ENCODE data around the gene LGR6. TPM values are rescaled to one million over a fixed set of nuclear protein-coding genes. Genes with fewer than 3 reads are reported as not detected.
"Not testable (repeated sequence)": the region's sequence is repeated elsewhere in the genome, so short reads cannot be mapped to it uniquely, and the experiment has no call there.

Gene LGR6
- polyA plus RNA-seq, 4 donors, result 0.27 to 1.0 (median 0.28) TPM; not detected in 1

DNA sequence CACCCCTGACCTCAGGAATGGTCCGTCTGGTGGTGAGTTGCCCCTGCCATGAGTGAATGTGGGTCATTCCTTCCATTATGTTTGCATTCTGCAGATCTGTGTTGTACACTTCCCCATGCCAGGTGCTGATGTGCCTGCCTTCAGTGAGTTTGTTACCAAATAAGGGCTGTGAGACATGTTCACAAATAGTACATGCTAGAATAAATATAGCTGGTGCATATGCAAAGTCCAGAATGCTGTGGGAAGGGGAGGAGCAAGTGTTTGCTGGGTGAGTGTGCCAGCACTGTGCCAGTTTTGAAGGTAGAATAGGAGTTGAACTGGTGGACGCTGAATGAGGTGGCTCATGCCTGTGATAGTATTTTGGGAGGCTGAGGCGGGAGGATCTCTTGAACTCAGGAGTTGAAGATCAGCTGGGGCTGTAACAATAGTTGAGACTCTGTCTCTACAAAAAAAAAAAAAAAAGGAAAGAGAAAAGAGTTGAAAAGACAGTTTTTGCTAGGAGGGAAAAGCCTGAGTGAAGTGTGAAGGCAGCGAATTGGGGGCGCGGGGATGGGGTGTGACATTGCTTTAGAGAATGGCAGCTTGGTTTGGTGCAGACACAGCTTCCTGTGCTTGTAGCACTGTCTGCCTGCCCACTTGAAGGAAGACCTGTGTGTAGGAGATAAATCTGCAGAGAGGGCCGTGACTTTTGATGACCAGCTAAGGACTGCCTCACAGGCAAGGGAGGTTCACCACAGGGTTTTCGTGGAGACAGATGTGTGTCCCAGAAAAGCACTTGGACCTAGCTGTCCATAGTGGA is 61.1 kb downstream of the LGR6 start:
- Histone ChIP-seq H3K9me3 (ENCODE audit: control insufficient read depth in 2 of 2, insufficient read depth in 1 of 2, low read depth in 1 of 2, low read length in 1 of 2) (no peaks in the 10 kb centered on the region), H3K36me3 (ENCODE audit: control insufficient read depth in 3 of 3, insufficient read depth in 2 of 3, low read depth in 1 of 3, low read length in 3 of 3) (no peaks in the 10 kb centered on the region), H3K27ac (ENCODE audit: low read depth in 1 of 3, low read length in 2 of 3) (no peak overlapping the region), H3K4me3 (ENCODE audit: low read depth in 1 of 3, low read length in 3 of 3) (no peak overlapping the region), H3K27me3 (ENCODE audit: control insufficient read depth in 3 of 3, insufficient read depth in 3 of 3, low read length in 3 of 3) (peaks cover 0 to 21% (median 0%) of the 10 kb centered on the region in 3 donors), H3K4me1 (ENCODE audit: control insufficient read depth in 3 of 3, insufficient read depth in 2 of 3, low read depth in 1 of 3, low read length in 2 of 3) (no peaks in the 10 kb centered on the region)
- DNase-seq (no peak), FAIRE-seq (no peak)
- WGBS, 3 donors, result 80 to 83% (median 81%) methylated on average over 8 of the region's 8 CpGs

DNA sequence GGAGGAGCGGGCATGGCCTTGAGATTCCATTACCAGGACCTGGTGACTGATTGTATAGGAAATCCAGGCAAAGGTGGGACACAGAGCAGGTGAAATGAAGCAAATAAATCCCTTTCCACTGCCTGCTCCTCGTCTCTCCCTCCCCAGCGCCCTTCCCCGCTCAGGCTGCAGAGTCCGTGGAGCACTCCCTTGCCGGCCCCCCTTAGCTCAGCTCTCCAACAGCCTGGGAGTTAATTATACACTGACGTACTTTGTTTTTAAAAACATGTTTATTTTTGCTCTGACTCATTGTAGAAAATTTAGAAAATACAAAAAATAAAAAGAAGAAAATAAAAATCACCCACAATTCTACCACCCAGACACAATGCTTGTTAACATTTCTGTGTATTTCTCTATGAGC is 61.7 kb downstream of the LGR6 start:
- DNase-seq (no peak), FAIRE-seq (no peak)
- Histone ChIP-seq H3K9me3 (ENCODE audit: control insufficient read depth in 2 of 2, insufficient read depth in 1 of 2, low read depth in 1 of 2, low read length in 1 of 2) (no peaks in the 10 kb centered on the region), H3K27ac (ENCODE audit: low read depth in 1 of 3, low read length in 2 of 3) (no peak overlapping the region), H3K4me1 (ENCODE audit: control insufficient read depth in 3 of 3, insufficient read depth in 2 of 3, low read depth in 1 of 3, low read length in 2 of 3) (no peaks in the 10 kb centered on the region), H3K27me3 (ENCODE audit: control insufficient read depth in 3 of 3, insufficient read depth in 3 of 3, low read length in 3 of 3) (peaks cover 0 to 23% (median 0%) of the 10 kb centered on the region in 3 donors), H3K4me3 (ENCODE audit: low read depth in 1 of 3, low read length in 3 of 3) (no peak overlapping the region), H3K36me3 (ENCODE audit: control insufficient read depth in 3 of 3, insufficient read depth in 2 of 3, low read depth in 1 of 3, low read length in 3 of 3) (no peaks in the 10 kb centered on the region)
- 71 to 86% (median 71%) methylated on average over 7 of the region's 7 CpGs for WGBS, 3 donors

DNA sequence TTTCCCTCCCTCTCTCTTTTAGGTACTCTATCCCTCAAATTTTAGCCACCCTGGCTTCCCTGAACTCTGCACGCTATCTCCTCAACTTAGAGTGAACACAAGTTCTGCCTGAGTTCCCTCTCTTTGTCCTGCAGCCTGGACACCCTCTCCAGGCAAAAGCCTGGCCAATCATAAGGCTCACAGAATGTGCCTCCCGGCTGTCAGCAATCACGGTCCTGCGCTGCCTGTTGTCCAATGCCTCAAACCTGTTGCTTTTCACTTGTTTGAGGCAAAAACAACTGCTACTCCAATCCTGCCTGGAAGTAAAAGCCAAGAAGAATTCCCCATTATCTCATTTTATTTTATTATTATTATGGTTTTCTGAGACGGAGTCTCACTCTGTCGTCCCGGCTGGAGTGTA is 66.1 kb downstream of the LGR6 start:
- peaks cover 0 to 13% (median 0%) of the 10 kb centered on the region in 3 donors for H3K27me3 ChIP-seq (ENCODE audit: control insufficient read depth in 3 of 3, insufficient read depth in 3 of 3, low read length in 3 of 3)
- FAIRE-seq, result no peak
- H3K27ac ChIP-seq (ENCODE audit: low read depth in 1 of 3, low read length in 2 of 3), result no peak overlapping the region
- no peak for DNase-seq
- no peak overlapping the region for H3K4me3 ChIP-seq (ENCODE audit: low read depth in 1 of 3, low read length in 3 of 3)
- WGBS, 3 donors, result 87 to 94% (median 90%) methylated on average over 7 of the region's 7 CpGs
- no peaks in the 10 kb centered on the region for H3K9me3 ChIP-seq (ENCODE audit: control insufficient read depth in 2 of 2, insufficient read depth in 1 of 2, low read depth in 1 of 2, low read length in 1 of 2)
- no peaks in the 10 kb centered on the region for H3K4me1 ChIP-seq (ENCODE audit: control insufficient read depth in 3 of 3, insufficient read depth in 2 of 3, low read depth in 1 of 3, low read length in 2 of 3)
- H3K36me3 ChIP-seq (ENCODE audit: control insufficient read depth in 3 of 3, insufficient read depth in 2 of 3, low read depth in 1 of 3, low read length in 3 of 3), result no peaks in the 10 kb centered on the region

DNA sequence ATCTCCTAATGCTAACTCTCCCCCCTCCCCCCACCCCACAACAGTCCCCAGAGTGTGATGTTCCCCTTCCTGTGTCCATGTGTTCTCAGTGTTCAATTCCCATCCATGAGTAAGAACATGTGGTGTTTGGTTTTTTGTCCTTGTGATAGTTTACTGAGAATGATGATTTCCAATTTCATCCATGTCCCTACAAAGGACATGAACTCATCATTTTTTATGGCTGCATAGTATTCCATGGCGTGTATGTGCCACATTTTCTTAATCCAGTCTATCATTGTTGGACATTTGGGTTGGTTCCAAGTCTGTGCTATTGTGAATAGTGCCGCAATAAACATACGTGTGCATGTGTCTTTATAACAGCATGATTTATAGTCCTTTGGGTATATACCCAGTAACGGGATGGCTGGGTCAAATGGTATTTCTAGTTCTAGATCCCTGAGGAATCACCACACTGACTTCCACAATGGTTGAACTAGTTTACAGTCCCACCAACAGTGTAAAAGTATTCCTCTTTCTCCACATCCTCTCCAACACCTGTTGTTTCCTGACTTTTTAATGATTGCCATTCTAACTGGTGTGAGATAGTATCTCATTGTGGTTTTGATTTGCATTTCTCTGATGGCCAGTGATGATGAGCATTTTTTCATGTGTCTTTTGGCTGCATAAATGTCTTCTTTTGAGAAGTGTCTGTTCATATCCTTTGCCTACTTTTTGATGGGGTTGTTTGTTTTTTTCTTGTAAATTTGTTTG is 67.8 kb downstream of the LGR6 start:
- H3K4me3 ChIP-seq (ENCODE audit: low read depth in 1 of 3, low read length in 3 of 3), result not testable (repeated sequence)
- 93 to 100% methylated on average over 1 to 2 of the region's 4 CpGs; no CpG with 5 or more reads in 1 of the 3 donors for WGBS, 3 donors

DNA sequence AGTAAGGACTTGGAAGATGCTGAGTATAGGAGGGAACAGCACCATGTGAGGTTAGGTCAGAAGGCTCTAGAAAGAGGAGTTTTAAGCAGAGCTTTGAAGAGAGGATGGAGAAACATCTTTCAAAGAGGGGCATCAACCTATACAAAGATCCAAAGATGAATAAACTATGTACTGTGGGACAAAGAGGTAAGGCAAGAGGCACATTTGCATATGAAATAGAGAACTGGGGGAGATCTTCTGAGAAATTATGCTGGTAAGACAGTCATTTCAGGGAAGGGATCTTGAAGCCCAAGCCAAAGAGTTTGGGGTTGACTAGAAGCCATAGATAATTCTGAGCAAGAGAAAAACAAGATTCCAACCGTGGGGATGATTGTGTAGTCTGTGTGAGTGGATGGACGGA is 70.0 kb downstream of the LGR6 start:
- Histone ChIP-seq H3K27me3 (ENCODE audit: control insufficient read depth in 3 of 3, insufficient read depth in 3 of 3, low read length in 3 of 3) (peaks cover 0 to 14% (median 0%) of the 10 kb centered on the region in 3 donors), H3K4me3 (ENCODE audit: low read depth in 1 of 3, low read length in 3 of 3) (no peak overlapping the region), H3K36me3 (ENCODE audit: control insufficient read depth in 3 of 3, insufficient read depth in 2 of 3, low read depth in 1 of 3, low read length in 3 of 3) (no peaks in the 10 kb centered on the region), H3K9me3 (ENCODE audit: control insufficient read depth in 2 of 2, insufficient read depth in 1 of 2, low read depth in 1 of 2, low read length in 1 of 2) (no peaks in the 10 kb centered on the region), H3K4me1 (ENCODE audit: control insufficient read depth in 3 of 3, insufficient read depth in 2 of 3, low read depth in 1 of 3, low read length in 2 of 3) (no peaks in the 10 kb centered on the region), H3K27ac (ENCODE audit: low read depth in 1 of 3, low read length in 2 of 3) (no peak overlapping the region)
- no peak for FAIRE-seq
- WGBS, 3 donors, result 63 to 85% (median 69%) methylated on average over 2 of the region's 2 CpGs
- no peak for DNase-seq

More for the DNA sequence above, 67.8 kb downstream of the LGR6 start:
- H3K27me3 ChIP-seq (ENCODE audit: control insufficient read depth in 3 of 3, insufficient read depth in 3 of 3, low read length in 3 of 3); FAIRE-seq; H3K4me1 ChIP-seq (ENCODE audit: control insufficient read depth in 3 of 3, insufficient read depth in 2 of 3, low read depth in 1 of 3, low read length in 2 of 3); H3K27ac ChIP-seq (ENCODE audit: low read depth in 1 of 3, low read length in 2 of 3); DNase-seq; H3K36me3 ChIP-seq (ENCODE audit: control insufficient read depth in 3 of 3, insufficient read depth in 2 of 3, low read depth in 1 of 3, low read length in 3 of 3); H3K9me3 ChIP-seq (ENCODE audit: control insufficient read depth in 2 of 2, insufficient read depth in 1 of 2, low read depth in 1 of 2, low read length in 1 of 2): not testable (repeated sequence)

DNA sequence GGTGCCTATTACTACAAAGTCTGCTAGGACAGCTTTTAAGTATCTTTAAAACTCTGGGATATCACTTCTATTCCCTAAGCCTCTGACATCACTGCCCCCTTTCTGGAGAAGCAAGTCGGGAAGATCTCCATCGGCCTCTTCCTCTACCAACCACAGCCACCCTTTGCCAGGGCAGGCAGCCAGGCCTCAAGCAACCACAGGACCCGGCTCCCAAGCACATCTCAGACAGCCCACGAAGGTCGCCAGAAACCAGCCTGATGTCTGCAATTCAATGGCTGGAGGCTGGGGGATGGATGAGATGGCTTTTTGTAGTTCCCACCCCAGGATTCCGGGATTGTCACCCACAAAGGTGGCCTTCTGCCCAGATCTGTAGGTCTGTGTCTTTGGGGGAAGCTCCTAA is 70.7 kb downstream of the LGR6 start:
- Histone ChIP-seq H3K4me1 (ENCODE audit: control insufficient read depth in 3 of 3, insufficient read depth in 2 of 3, low read depth in 1 of 3, low read length in 2 of 3) (no peaks in the 10 kb centered on the region), H3K27me3 (ENCODE audit: control insufficient read depth in 3 of 3, insufficient read depth in 3 of 3, low read length in 3 of 3) (peaks cover 0 to 14% (median 0%) of the 10 kb centered on the region in 3 donors), H3K27ac (ENCODE audit: low read depth in 1 of 3, low read length in 2 of 3) (no peak overlapping the region), H3K4me3 (ENCODE audit: low read depth in 1 of 3, low read length in 3 of 3) (no peak overlapping the region), H3K9me3 (ENCODE audit: control insufficient read depth in 2 of 2, insufficient read depth in 1 of 2, low read depth in 1 of 2, low read length in 1 of 2) (no peaks in the 10 kb centered on the region), H3K36me3 (ENCODE audit: control insufficient read depth in 3 of 3, insufficient read depth in 2 of 3, low read depth in 1 of 3, low read length in 3 of 3) (no peaks in the 10 kb centered on the region)
- DNase-seq, result no peak
- WGBS, 3 donors, result 62 to 79% (median 69%) methylated on average over 6 of the region's 6 CpGs
- FAIRE-seq, result no peak

DNA sequence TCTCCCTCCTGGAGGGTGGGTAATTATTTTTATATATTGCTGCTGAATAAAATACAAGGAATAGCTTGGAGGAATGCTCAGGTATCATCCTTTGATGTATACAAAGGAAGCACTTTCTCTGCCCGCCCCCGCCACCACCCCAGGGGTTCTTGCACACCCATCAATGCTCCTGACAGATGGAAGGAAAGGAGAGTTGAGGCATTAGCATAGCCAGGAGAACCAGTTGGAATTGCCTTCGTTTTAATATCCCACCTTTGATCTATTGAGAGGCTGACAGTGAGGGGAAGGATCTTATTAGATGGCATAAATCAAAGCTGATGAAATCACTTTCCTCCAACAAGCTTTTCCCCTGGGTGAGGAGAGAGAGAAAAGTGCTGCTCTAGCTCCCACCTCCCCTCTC is 71.1 kb downstream of the LGR6 start:
- no peak overlapping the region for H3K27ac ChIP-seq (ENCODE audit: low read depth in 1 of 3, low read length in 2 of 3)
- H3K4me3 ChIP-seq (ENCODE audit: low read depth in 1 of 3, low read length in 3 of 3), result no peak overlapping the region
- no peaks in the 10 kb centered on the region for H3K36me3 ChIP-seq (ENCODE audit: control insufficient read depth in 3 of 3, insufficient read depth in 2 of 3, low read depth in 1 of 3, low read length in 3 of 3)
- DNase-seq (no peak), FAIRE-seq (no peak)
- peaks cover 0 to 15% (median 0%) of the 10 kb centered on the region in 3 donors for H3K27me3 ChIP-seq (ENCODE audit: control insufficient read depth in 3 of 3, insufficient read depth in 3 of 3, low read length in 3 of 3)
- no peaks in the 10 kb centered on the region for H3K4me1 ChIP-seq (ENCODE audit: control insufficient read depth in 3 of 3, insufficient read depth in 2 of 3, low read depth in 1 of 3, low read length in 2 of 3)
- 66 to 71% (median 68%) methylated on average over 3 of the region's 3 CpGs for WGBS, 3 donors
- no peaks in the 10 kb centered on the region for H3K9me3 ChIP-seq (ENCODE audit: control insufficient read depth in 2 of 2, insufficient read depth in 1 of 2, low read depth in 1 of 2, low read length in 1 of 2)

DNA sequence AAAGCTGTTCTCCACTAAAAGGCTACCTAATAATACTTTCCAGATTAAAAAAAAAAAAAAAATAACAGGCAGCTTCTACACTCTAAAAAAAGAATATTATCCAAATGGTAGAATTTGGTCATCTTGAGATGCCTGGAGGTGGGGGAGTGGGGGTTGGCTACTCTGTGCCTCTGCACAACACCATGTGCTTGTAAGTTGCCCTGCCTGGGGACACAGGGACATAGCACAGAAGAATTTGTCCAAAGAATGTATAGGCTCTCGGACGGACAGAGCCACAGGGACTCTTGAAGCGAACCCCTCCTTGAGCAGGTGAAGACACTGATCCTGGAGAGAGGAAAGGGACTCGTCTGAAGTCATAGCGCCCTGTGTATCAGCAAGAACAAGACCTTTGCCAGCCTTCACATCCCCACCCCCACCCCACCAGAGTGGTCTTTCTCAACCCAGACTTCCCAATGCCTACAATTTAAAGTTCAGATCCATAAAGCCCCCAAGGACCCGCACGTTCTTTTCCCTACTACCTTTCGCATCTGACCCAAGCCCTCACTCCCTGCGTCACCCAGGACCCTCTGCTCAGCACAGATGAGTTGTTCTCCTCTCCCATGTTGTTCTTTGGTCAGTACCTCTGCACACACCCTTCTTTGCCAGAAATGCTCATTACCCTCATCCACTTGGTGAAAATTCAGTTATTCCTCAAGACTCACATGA is 72.6 kb downstream of the LGR6 start:
- Histone ChIP-seq H3K27me3 (ENCODE audit: control insufficient read depth in 3 of 3, insufficient read depth in 3 of 3, low read length in 3 of 3) (peaks cover 0 to 20% (median 2%) of the 10 kb centered on the region in 3 donors), H3K4me1 (ENCODE audit: control insufficient read depth in 3 of 3, insufficient read depth in 2 of 3, low read depth in 1 of 3, low read length in 2 of 3) (peaks cover 0 to 8% (median 0%) of the 10 kb centered on the region in 3 donors), H3K4me3 (ENCODE audit: low read depth in 1 of 3, low read length in 3 of 3) (no peak overlapping the region), H3K36me3 (ENCODE audit: control insufficient read depth in 3 of 3, insufficient read depth in 2 of 3, low read depth in 1 of 3, low read length in 3 of 3) (no peaks in the 10 kb centered on the region), H3K27ac (ENCODE audit: low read depth in 1 of 3, low read length in 2 of 3) (no peak overlapping the region), H3K9me3 (ENCODE audit: control insufficient read depth in 2 of 2, insufficient read depth in 1 of 2, low read depth in 1 of 2, low read length in 1 of 2) (no peaks in the 10 kb centered on the region)
- WGBS, 3 donors, result 86 to 98% (median 90%) methylated on average over 9 of the region's 9 CpGs
- DNase-seq, result no peak
- FAIRE-seq, result no peak
